Suppressor macrophage treated with lipopolysaccharide for 4 hours (primary cell): ENCODE measurements around the gene TDRD9.
A peak's percentile ranks its signal among the peaks of the same experiment; 100 is the strongest.

ENCODE experiments used
- DNase-seq: peaks from one replicate; pipeline ENCODE4 v3.0.0-alpha.2; 2020

Gene TDRD9

GRCh38 chr14:104072586-104072985, 144.3 kb downstream of the TDRD9 start:
- no peak for DNase-seq

GRCh38 chr14:104073764-104074163, 145.5 kb downstream of the TDRD9 start:
- no peak for DNase-seq

- DNase-seq, result no peak
These were observed 147.4 kb downstream of the TDRD9 start for GRCh38 chr14:104075530-104076151.

GRCh38 chr14:104076743-104077142, 148.5 kb downstream of the TDRD9 start:
- no peak for DNase-seq

GRCh38 chr14:104078031-104078455, 149.8 kb downstream of the TDRD9 start:
- peak; percentile 88 for DNase-seq

- no peak for DNase-seq
These were observed 152.4 kb downstream of the TDRD9 start for GRCh38 chr14:104080376-104081260.

GRCh38 chr14:104081261-104081835, 153.1 kb downstream of the TDRD9 start:
- no peak for DNase-seq

- DNase-seq, result no peak
These were observed 153.8 kb downstream of the TDRD9 start for GRCh38 chr14:104081951-104082464.

- no peak for DNase-seq
These were observed 154.6 kb downstream of the TDRD9 start for GRCh38 chr14:104082807-104083206.

- no peak for DNase-seq
These were observed 156.2 kb downstream of the TDRD9 start for GRCh38 chr14:104084251-104085002.

- no peak for DNase-seq
These were observed 157.0 kb downstream of the TDRD9 start, which contains the start of gene ASPG for GRCh38 chr14:104085032-104085888. Gene ASPG (plus strand): TSS chr14:104085700. CDS start chr14:104085771, 71 bp downstream.

GRCh38 chr14:104085889-104086201, 157.6 kb downstream of the TDRD9 start:
- DNase-seq, result no peak

- DNase-seq, result no peak
These were observed 158.0 kb downstream of the TDRD9 start for GRCh38 chr14:104086210-104086660.

- DNase-seq, result no peak
These were observed 158.6 kb downstream of the TDRD9 start for GRCh38 chr14:104086661-104087461.

GRCh38 chr14:104087505-104087904, 159.2 kb downstream of the TDRD9 start:
- no peak for DNase-seq

- DNase-seq, result no peak
These were observed 160.0 kb downstream of the TDRD9 start for GRCh38 chr14:104087981-104088850.

- no peak for DNase-seq
These were observed 162.0 kb downstream of the TDRD9 start for GRCh38 chr14:104090071-104090748.

- DNase-seq, result no peak
These were observed 163.0 kb downstream of the TDRD9 start for GRCh38 chr14:104091061-104091926.
